Epithelial cell of esophagus (primary cell): ENCODE measurements around the gene CDH19.

Source experiments
- DNase-seq: peaks from one replicate; pipeline ENCODE4 v3.0.0; 2010; ENCODE audit warnings: low read depth
- H3K4me3 ChIP-seq: 2 replicates; pipeline ENCODE4 v1.5.1; 2011; ENCODE audit warnings: mild to moderate bottlenecking, low read length, control low read depth
- TF ChIP-seq, protein P1 (sequence below): IDR thresholded peaks from 2 replicates; pipeline ENCODE4 v1.5.1; 2011; ENCODE audit warnings: low read depth, mild to moderate bottlenecking, low read length, control low read depth, inconsistent platforms; ENCODE audit not compliant: insufficient read depth; ENCODE audit errors: missing control alignments

Gene CDH19, protein sequence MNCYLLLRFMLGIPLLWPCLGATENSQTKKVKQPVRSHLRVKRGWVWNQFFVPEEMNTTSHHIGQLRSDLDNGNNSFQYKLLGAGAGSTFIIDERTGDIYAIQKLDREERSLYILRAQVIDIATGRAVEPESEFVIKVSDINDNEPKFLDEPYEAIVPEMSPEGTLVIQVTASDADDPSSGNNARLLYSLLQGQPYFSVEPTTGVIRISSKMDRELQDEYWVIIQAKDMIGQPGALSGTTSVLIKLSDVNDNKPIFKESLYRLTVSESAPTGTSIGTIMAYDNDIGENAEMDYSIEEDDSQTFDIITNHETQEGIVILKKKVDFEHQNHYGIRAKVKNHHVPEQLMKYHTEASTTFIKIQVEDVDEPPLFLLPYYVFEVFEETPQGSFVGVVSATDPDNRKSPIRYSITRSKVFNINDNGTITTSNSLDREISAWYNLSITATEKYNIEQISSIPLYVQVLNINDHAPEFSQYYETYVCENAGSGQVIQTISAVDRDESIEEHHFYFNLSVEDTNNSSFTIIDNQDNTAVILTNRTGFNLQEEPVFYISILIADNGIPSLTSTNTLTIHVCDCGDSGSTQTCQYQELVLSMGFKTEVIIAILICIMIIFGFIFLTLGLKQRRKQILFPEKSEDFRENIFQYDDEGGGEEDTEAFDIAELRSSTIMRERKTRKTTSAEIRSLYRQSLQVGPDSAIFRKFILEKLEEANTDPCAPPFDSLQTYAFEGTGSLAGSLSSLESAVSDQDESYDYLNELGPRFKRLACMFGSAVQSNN

DNA sequence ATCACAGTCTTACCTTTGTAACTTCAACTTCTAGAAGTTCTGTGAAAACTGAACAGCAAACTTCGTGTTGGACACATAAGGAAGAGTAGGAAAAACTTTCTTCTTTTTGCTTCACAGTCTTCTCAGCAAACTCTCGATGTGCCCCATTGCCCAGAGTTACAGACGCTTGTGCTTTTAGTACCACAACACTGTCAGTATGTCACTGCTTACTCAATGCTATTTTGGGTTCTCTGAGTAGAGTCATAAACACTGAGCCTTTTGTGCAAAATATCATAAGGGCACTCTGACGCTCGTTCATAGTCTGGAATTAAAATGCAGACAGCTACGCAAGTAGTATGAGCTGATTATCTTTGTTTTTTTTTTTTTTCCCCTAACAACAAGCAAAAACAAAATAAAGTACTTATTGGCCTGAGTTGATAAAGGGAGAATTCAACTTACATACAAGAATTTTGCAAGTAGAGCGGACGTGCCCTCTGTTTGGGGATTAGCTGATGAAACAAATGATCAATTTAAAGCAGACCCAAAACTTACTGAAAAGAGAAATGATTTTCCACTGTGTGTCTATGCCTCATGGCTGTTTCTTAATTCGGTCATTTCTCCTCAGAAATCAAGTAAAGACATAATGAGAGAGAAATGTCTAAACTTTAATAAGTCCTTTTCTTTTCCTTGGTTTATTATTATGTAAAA, at the start of gene CDH19:
CDH19 (minus strand) TSS at position 150 of the 687 bp plus-strand sequence. CDS start 31,886 bp downstream, outside the sequence.
- no peak within 1 kb of the TSS for H3K4me3 ChIP-seq
- DNase-seq: no peak
- TF ChIP-seq, protein P1, sequence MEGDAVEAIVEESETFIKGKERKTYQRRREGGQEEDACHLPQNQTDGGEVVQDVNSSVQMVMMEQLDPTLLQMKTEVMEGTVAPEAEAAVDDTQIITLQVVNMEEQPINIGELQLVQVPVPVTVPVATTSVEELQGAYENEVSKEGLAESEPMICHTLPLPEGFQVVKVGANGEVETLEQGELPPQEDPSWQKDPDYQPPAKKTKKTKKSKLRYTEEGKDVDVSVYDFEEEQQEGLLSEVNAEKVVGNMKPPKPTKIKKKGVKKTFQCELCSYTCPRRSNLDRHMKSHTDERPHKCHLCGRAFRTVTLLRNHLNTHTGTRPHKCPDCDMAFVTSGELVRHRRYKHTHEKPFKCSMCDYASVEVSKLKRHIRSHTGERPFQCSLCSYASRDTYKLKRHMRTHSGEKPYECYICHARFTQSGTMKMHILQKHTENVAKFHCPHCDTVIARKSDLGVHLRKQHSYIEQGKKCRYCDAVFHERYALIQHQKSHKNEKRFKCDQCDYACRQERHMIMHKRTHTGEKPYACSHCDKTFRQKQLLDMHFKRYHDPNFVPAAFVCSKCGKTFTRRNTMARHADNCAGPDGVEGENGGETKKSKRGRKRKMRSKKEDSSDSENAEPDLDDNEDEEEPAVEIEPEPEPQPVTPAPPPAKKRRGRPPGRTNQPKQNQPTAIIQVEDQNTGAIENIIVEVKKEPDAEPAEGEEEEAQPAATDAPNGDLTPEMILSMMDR: no peak

DNA sequence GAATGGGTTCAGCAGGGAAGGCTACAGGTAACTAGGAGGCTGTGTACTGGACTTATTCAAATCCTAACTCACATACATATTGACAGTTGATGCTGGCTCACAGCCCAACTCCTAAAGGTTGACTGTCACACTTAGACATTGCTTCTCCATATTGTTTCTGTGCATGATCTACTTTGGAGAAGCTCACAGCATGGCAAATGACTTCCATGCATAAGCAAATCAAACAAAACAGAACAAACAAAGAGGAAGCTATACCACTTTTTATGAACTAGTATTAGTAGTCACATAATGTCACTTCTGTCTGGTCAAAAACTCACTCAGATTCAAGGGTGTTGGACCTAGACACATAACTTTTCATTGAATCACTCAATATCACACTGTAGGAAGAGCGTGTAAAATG, 43.8 kb upstream of the CDH19 start:
- DNase-seq: no peak
- TF ChIP-seq, protein P1: no peak
- H3K4me3 ChIP-seq: no peak overlapping the region

DNA sequence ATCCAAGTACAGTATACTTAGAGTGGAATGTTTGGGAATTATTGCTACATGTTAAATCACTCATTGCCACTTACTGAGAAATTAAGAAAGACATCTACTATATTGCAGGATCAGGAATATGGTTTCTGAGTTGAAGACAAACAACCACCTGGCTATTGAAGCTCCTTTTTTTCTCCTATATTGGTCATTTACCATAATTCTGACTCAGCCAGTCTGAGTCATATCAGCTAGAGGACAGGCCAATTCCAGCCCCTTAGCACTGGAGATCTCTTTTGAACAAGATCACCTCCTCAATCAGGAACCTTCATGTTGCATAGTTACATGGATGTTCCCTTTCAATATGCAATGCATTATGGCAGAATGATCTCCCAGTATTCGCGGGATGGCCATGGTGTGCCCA, 42.7 kb upstream of the CDH19 start:
- H3K4me3 ChIP-seq: no peak overlapping the region
- DNase-seq: peak; percentile 16
- TF ChIP-seq, protein P1: no peak

DNA sequence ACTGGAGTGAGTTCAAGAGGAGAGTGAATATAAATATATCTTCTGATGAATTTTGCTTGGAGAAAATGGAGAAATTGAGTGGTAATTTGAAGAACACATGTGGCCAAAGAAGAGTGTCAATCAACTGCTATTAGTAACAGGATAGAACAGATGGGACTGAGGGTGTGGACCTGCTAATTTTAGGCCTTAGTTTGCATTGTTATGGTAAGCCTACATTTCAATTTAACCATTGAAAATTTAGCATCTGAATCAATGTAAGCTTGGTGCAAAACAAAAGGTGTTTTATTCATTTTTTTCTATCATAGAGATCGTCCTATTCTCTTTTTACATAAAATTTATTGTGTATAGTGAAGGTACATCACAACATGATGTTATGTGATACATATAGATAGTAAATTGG, 42.1 kb upstream of the CDH19 start:
- H3K4me3 ChIP-seq: no peak overlapping the region
- no peak for DNase-seq
- TF ChIP-seq, protein P1: no peak

DNA sequence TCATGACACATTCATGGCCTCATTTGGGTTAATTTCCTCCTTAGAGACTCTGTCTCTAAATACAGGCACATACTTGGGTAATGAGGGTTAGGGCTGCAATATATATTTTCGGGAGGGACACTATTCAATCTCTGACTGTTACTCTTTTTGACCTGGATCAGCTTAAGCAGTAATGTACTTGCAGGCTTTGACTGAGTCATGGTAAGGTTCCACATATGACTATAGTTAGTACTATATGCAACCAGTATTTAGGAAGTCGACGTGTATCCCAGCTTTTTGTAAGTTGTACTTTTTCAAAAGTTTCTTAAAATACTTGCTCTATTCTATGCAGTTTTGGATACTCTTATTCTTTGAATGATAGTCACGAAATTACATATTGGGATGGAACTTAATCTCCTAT, 37.2 kb upstream of the CDH19 start:
- no peak overlapping the region for H3K4me3 ChIP-seq

DNA sequence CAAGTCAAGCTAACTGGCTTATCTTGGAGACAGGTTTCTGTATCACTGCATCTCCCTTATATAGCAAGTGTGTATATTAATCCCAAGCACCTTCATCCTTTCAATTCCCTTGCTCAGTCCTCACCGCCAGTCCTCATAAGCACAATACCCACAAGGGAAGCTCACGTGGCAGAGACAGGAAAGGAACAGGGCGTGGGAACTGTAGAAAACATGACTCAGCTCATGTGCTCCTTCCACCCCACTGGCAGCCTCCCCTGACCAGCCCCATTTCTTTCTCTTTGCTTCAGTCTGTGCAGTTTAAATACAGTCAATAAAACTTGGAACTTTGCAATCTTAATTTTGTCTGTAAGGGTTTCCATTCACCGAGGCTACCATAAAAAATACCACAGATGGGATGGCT, 36.5 kb upstream of the CDH19 start:
- peak; percentile 59 for DNase-seq
- TF ChIP-seq, protein P1: no peak
- no peak overlapping the region for H3K4me3 ChIP-seq

More for the DNA sequence above, 37.2 kb upstream of the CDH19 start:
- DNase-seq: no peak
- TF ChIP-seq, protein P1: no peak
